HG03108 (cell line): ENCODE results near the gene PRIM2.
A peak's percentile ranks its signal among the peaks of the same experiment; 100 is the strongest.
"Not testable (repeated sequence)": the region's sequence is repeated elsewhere in the genome, so short reads cannot be mapped to it uniquely, and the experiment has no call there.

ENCODE experiments used
- ATAC-seq: cut with Tn5 transposase; IDR thresholded peaks from one replicate; pipeline ENCODE4 v1.9.1; 2021; ENCODE audit warnings: moderate library complexity; ENCODE audit not compliant: unreplicated experiment

PRIM2 gene

GRCh38 chr6:57443181-57443580 lies 125.8 kb downstream of the PRIM2 start:
- ATAC-seq: not testable (repeated sequence)

GRCh38 chr6:57444787-57445186 lies 127.4 kb downstream of the PRIM2 start:
- ATAC-seq: not testable (repeated sequence)

GRCh38 chr6:57445379-57445778 lies 127.9 kb downstream of the PRIM2 start:
- peak; percentile 45 for ATAC-seq

GRCh38 chr6:57445790-57446468 lies 128.5 kb downstream of the PRIM2 start:
- peak; percentile 82 for ATAC-seq

- ATAC-seq: not testable (repeated sequence)
Observed at GRCh38 chr6:57449496-57450066, 132.2 kb downstream of the PRIM2 start.

GRCh38 chr6:57459781-57460180 lies 142.4 kb downstream of the PRIM2 start:
- ATAC-seq: not testable (repeated sequence)

GRCh38 chr6:57461022-57461421 lies 143.6 kb downstream of the PRIM2 start:
- ATAC-seq: not testable (repeated sequence)

GRCh38 chr6:57463809-57464208 lies 146.4 kb downstream of the PRIM2 start:
- not testable (repeated sequence) for ATAC-seq

GRCh38 chr6:57465968-57466367 lies 148.5 kb downstream of the PRIM2 start:
- ATAC-seq: not testable (repeated sequence)

GRCh38 chr6:57469072-57469471 lies 151.6 kb downstream of the PRIM2 start:
- ATAC-seq: no peak

- ATAC-seq: not testable (repeated sequence)
Observed at GRCh38 chr6:57470148-57470547, 152.7 kb downstream of the PRIM2 start.

GRCh38 chr6:57471314-57471864 lies 154.0 kb downstream of the PRIM2 start:
- not testable (repeated sequence) for ATAC-seq

GRCh38 chr6:57472861-57473362 lies 155.5 kb downstream of the PRIM2 start:
- ATAC-seq: not testable (repeated sequence)

- not testable (repeated sequence) for ATAC-seq
Observed at GRCh38 chr6:57474862-57475475, 157.5 kb downstream of the PRIM2 start.

- ATAC-seq: not testable (repeated sequence)
Observed at GRCh38 chr6:57475656-57476055, 158.2 kb downstream of the PRIM2 start.

GRCh38 chr6:57480194-57480593 lies 162.8 kb downstream of the PRIM2 start:
- ATAC-seq: not testable (repeated sequence)

- not testable (repeated sequence) for ATAC-seq
Observed at GRCh38 chr6:57481121-57481520, 163.7 kb downstream of the PRIM2 start.

- not testable (repeated sequence) for ATAC-seq
Observed at GRCh38 chr6:57482471-57482870, 165.0 kb downstream of the PRIM2 start.

GRCh38 chr6:57486494-57487081 lies 169.2 kb downstream of the PRIM2 start:
- not testable (repeated sequence) for ATAC-seq

- not testable (repeated sequence) for ATAC-seq
Observed at GRCh38 chr6:57488551-57488950, 171.1 kb downstream of the PRIM2 start.

GRCh38 chr6:57489887-57490286 lies 172.5 kb downstream of the PRIM2 start:
- ATAC-seq: not testable (repeated sequence)
